Measurements from ENCODE around the gene FNDC10.

FNDC10 gene

DNA sequence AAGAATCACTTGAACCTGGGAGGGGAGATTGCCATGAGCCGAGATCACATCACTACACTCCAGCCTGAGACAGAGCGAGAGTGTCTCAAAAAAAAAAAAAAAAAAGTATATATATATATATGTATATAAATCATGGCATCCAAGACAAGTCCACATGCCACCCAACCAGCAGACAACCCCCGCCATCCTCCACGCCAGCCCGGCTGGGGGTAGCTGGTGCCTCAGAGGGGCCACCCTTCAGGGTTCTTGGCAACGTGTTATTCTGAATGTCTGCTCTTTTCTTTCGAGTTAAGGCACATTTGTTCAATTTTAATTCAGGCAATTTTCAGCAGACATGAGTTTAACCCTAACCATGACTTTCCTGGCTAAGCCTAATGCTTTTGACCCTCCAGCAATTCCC is 49.8 kb downstream of the FNDC10 start:
- DNase-seq (ENCODE audit: low read depth in 2 of 2, low spot score in 1 of 2) = no peak

DNA sequence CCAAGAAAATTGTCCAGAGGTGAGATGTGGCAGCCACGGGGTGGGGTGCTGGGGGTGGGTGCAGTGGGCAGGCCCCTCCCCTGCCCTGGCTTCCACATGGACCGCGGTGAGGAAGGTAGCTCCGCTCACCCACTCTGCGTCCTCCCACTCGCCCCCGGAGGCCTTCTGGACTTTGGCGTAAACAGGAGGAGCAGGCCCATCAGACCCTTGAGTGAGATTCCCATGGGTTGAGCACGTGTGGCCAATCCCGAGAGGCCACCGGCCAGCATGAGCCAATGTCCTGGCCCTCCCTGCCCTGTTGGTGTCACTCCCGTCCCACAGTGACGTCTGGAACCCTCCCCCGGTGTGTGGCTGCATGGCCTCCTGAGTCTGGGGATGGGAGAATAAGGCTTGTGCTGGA is 51.3 kb downstream of the FNDC10 start:
- no peak for DNase-seq (ENCODE audit: low read depth in 2 of 2, low spot score in 1 of 2)

Measured in stimulated activated CD8-positive, alpha-beta memory T cell treated with anti-CD3 and anti-CD28 coated beads, Interleukin-4, amount 100 ng/mL, for 1 hour (primary cell).